Measurements from ENCODE around the gene CREG1.

Gene CREG1

DNA sequence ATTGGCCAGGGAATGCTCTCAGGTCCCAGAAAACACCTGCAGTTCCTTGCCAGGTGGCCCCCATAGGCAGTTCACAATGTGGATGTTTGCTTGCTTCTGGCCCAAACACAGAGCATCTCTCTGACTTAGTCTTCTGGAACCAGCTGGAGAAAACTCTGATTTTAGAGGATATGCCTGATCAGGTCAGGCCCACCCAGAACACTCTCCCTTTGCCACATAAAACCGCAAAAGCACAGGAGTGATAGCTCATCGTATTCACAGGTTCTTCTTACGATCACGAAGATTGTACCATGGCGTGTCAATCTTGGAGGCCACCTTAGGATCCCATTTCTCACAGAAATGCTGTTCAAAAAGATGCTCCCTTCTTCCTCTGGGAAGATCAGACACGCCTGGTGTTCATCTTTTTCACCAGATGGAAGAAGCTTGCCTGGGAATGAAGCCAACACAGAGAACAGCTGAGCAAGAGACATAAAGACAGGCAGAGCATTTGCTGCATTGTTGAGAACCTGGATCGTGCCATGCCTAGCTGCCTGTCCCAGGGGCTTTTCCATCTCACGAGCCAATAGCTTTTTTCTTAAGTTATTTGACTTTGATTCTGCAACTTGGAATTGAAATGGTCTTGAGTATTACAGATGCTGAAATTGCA lies 23.6 kb downstream of the CREG1 start:
- DNase-seq, result no peak

DNA sequence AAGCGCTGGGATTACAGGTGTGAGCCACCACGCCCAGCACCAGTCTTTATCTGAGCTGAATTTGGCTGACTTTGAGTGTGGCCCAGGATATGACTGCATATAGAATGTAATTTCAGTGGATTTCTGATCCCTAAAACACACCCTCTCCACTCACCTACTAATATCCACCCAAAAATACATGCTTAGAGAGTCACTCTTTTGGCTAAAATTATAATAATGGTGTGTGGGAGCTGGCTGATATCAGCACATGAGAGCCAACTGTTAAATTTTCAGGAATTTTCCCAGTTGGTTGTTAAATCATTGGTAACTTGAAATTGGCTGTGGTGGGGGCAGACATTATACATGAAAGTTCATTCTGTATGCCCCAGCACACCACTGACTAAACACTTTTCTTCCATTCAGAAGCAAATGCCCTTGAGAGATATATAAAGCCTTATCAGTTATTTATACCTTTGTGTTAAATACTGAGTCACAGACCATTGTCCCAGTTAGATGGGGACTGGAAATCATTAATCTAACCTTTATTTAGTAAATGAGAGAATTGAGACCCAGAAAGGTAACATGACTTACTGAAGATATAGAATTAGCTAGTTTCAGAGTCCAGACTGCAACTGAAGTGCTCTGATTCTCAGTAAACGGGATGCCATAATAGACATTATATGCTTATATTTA lies 25.4 kb downstream of the CREG1 start:
- no peak for DNase-seq

DNA sequence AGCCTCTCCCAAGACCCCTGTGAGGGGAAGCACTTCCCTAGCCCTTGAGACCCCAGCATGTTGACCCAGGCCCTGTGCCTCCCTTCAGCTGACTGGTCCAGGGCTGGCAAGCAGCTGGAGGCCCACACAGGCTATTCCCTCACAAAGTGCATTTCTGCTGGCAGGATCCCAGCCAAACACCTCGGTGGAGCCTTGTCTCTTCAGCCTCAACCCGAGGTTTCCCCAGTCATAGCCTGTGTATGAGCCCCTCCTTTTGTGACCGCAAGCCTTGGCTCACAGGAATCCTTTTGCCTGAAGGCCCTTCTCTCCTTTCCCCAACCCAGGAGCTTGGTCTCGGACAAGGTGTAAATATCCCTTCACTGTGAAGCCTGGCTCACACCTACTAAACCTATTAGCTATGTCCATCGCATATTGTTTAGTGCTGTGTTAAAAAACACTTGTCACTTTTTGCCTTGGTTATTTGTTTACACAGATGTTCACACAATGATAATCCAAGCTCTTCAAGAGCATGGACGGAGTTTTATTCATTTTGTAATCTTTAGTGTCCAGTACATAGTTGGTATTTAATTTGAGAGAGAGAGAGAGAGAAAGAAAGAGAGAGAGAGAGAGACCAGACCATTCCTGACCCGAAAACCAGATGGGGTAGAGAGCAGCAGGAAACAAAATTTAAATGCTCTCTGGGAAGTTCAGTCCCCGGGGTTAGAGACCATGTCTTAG lies 26.7 kb downstream of the CREG1 start:
- no peak for DNase-seq

DNA sequence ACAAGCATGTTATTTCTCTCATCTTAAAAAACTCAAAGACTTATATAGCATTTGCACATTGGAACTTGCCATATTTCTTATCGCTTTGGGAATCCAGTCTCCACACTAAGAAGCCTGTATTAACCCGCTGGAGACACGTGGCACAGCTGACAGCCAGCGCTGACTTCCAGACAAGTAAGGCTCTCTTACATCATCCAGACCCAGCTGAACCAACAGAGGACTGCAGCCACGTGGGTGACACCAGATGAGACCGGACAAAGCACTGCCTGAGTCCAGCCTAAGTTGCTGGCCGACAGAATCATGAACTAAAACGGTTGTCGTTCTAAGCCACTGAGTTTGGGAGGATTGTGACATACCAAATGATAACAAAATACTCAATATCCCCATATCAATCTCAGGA lies 28.9 kb downstream of the CREG1 start:
- DNase-seq, result no peak

DNA sequence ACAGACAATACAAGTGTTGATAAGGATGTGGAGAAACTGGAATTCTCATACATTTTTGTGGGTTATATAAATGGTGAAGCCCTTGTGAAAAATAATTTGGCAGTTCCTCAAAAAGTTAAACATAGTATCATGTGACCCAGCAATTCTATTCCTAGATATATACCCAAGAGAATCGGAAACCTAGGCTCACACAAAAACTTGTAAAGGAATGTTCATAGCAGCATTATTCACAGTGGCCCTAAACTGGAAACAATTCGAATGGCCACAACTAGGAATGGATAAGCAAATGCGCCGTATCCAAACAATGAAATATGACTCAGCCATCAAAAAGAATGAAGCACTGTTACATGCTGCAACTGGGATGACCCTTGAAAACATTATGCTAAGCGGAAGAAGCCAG lies 31.3 kb downstream of the CREG1 start:
- no peak for DNase-seq

DNA sequence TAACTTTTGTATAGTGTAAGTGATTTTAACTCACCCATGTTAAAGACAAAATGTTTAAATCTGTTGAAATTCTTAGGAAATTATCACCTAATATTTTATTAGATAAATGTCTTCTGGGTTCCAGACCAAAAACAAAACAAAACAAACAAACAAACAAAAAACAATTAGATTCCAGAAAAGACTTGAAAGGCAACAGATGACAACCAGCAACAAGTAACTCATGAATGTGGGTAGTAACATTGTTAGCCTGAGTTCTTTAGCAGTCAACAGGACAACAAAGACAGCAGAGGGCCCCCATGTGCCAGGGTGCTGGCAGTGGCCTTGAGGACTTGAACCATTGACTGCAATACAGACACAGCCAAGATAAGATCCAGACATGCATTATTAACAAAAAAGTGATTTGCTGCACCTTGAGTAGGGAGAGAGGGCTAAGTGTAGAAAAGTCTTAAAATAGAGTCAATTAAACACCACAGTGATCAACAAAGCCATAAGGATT lies 32.8 kb downstream of the CREG1 start:
- peak; percentile 21 for DNase-seq

DNA sequence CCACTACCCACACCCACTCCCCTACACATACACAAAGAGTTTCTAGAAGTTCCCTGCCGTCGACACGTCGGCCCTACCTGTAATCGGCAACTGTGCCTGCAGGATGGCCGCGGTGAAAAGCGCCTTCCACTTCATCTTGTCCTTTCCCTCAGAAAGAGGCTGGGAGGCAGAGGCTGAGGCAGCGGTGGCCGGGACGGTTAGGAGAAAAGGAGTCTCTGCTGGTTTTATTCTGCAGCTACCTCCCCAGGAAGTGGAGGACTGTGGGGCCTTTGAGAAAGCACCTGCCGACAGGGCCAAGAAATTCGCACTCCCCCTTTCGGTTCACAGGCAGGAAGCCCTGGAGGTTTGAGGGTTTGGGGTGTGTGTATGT lies 35.2 kb downstream of the CREG1 start, which contains the start of gene CD247:
TSS of gene CD247 (minus strand) at position 199 of the 370 bp plus-strand sequence. CDS start at position 135, 64 bp downstream.
- DNase-seq, result no peak

DNA sequence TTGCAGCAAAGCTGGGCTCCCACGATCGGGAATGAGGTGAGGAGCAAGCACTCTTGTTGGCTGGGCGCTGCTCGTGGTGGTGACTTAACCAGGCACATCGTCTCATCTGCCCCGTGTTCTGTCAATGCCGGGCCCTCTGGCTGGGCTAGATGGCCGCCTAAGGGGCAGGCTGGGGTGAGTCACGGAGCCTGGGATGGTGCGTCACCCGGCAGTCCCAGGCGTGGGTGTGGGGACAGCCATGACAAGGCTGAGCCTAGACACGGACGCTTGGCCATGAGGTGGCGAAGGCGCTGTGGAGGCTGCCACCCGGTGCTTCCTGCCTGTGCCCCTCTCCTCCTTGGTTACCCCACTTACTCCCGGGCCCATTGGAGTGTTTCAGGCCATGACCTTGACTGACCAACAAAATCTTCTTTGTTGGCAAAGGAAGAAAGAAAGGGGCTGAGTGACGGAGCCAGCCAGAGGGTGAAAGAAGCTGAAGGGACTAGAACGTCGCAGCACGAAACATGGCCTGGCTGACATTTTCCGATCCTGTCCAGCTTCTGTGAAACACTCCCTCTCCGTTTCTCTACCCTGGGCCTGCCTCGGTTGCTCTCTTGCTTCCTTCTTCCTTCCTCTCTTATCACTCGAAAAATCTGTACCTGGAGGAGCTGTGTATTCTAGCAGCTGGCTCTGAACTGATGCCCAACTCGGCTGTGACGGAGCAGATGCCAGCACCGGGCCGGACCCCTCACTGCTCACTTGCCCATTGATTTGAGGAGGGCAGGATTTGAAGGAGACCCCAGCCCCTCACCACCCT lies 35.8 kb downstream of the CREG1 start:
- DNase-seq, result no peak

DNA sequence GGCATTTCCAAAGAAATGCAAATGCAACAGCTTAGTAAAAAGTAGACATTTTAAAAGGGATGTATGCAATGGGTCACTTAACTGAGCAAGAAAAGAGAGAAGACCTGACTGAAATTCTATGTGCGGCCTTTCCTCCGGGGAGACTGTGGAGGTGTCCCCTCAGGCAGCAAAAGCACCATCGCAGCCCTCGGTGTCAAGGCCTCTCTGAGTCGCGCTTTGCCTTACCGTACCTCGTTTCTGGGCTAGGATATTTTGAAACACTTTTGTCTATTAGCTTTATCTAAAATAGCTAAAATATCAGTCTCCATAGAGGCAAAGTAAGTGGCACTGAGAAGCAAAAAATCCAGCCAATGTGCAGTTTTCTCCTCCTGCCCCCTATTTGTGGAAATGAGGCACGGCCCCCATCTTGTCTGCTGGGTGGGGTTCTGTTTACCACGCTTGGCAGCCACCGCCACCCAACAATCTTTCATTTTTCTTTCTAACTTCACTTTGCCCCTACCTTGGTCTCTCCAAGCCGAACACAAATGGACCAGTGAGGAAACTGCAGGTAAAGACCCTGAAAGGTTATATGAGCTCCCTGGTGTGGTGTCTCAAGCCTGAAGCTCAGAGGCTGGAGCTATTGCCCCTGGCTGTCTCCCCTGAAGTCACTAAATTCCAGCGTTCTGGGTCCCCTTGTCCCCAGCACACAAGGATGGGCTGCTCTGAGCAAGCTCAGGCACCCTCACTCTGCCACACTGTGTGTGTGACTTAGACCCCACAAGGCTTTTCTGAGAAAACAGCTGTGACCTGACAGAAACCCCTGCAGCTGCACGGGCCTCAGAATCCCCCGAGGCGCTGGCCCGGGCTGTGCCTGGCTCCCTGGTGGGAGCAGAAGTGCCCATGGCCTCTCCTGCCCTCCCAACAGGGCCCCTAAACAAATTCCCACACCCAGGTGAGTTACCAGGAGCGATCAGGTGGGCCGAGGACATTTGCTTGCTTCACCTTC lies 36.9 kb downstream of the CREG1 start:
- DNase-seq, result no peak

DNA sequence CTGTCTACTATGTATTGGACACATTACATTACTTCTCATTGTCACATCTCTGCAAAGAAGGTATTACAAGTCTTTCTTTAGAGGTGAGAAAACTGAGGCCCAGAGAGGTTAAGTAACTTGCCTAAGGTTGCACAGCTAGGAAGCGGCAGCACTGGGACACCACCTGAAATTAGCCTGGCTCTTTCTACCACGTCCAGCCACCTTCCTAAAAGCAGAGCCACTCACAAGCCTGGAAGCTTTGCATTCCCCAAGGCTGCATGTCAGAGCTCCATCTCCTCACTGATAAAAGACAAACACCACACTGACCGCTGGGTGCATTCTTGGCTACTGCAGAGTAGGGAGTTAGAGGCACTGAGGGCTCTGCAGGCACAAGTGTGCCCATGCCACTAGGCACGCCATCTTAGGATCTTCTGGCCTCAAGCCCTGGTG lies 37.7 kb downstream of the CREG1 start:
- DNase-seq, result no peak

DNA sequence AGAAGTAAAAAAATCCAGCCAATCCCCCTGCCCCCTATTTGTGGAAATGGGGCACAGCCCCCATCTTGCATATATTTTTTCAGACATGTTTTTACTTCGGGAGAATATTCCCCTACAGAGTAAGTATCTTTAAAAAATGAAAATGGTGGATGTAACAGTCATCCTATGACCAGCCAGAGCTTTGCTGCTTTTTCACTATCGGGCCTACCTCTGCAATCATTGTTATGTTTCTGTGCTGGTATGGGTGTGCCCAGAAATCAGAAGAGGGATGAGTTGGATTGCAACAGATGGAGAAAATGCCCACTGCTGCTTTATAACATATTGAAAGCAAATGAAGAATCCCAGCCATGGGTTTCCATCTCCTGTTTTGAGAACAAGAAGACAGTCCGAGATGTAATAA lies 38.1 kb downstream of the CREG1 start:
- no peak for DNase-seq

DNA sequence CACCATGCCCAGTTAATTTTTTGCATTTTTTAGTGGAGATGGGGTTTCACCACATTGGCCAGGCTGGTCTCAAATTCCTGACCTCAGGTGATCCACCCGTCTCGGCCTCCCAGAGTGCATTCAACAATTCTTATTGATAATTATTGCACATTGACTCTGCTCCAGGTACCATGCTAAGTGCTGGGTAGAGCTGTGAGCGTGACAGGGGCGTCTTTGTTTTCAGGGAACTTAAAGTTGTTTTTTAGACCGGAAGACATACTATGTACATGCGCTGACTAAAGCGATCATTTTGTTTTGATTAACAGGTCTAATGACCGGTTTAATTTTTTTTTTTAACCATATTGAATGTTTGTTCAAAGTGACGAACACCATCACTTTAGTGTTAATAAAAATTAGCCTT lies 39.3 kb downstream of the CREG1 start:
- no peak for DNase-seq

DNA sequence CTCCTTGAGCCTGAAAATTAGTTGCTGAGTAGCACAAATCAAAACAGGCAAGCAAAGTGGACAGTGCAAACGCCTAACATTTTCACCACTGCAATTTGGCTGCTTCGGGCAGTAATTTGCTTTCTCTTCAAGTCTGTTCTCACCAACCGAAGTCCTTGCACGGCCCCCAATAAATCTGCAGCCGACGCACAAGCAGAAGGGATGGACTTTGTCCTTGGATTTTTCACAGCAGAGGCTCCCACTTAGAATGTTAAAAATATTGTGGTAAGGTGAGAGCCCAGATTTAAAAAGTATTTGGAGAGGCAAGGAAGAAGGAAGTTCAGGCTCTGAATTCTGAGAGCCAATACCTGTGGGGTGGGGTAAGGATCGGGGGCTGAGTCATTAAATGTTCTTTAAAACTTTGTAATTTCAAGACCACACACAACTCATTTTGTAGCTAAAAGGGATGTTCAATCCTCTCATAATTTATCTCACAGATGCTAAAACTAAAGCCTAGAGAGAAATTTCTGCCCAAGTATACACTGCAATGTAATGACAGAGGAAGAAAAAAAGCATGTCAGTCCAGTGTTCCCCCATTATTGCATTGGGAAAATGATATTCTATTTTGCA lies 41.4 kb downstream of the CREG1 start:
- DNase-seq, result no peak

DNA sequence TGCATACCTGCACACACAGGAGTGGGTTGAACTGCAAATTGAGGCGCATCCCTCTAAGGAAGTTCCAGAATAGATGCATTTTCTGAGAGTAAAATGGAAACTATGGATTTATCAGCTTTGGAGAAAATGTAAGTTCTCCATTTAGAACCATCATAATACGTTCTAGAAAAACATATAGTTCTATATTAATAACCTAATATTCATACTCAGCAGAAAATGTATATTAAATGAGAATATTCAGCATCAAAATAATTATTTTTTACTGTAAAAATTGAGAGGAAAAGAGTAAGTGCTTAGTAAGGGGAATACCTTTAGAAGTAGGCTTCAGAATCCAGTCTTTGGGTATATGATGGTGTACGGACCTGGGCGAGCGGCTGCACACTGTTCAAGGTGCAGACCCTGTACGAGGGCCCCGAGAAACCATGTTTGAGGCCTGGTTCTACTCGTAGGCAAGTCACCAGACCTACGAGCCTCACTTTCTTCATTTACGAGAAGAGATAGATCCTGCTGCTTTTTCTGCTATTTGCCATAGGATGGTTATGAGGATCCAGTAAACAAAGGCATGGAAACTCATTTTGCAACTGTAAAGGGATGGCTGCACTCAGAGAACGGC lies 42.1 kb downstream of the CREG1 start:
- no peak for DNase-seq

DNA sequence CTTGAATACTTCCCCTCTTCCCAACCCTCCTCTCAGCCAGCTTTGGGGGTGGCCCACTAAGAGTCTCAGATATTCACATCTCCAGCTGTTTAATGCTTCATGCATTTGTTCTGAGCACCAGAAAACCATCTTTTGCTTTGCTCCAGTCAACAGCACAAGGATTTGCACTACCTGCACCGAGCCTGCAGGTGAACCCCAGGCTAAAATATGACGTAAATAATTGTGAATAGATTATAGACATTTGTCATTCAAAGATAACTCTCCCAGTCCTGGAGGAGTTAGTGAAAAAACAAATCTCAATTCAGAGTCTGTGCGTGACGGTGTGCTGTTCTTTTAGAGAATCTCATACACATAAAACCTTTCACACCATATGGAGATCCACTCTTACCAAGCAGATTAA lies 42.7 kb downstream of the CREG1 start:
- DNase-seq, result no peak

DNA sequence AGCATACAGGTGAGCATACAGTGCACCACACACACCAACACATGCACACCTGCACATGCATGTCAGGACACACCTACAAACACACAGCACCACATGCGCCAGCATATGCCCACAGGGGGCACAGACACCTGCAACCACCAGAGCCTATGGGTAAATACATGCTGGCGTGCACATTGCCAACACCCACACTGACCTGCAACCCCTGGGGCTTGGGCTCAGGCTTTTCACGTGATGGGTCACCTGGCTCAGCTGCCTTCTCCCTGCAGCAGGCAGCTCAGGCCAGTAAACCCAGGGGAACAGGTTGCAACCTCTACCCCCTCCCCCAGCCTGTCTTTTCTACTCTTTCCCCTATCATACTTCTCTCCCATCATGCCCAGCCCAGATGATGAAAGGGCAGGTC lies 43.3 kb downstream of the CREG1 start:
- DNase-seq, result no peak

DNA sequence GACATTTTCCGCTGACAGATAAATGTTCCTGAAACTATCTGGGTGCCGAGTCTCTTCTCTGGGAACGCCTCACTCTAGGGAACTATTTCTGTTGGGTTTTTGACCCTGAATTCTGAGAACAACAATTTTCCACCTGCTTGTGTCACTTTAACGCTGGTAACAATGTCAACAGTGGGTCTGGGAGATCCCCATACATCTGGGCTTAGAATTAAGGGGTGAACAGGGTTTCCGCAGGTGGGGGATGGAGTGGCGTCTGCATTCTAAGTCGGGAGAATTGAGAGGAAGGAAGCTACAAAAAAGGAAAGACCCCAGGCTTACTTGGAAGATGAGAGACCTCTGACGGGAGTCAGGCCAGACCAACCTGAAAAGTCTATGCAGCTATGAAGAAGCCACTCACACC lies 44.0 kb downstream of the CREG1 start:
- no peak for DNase-seq

DNA sequence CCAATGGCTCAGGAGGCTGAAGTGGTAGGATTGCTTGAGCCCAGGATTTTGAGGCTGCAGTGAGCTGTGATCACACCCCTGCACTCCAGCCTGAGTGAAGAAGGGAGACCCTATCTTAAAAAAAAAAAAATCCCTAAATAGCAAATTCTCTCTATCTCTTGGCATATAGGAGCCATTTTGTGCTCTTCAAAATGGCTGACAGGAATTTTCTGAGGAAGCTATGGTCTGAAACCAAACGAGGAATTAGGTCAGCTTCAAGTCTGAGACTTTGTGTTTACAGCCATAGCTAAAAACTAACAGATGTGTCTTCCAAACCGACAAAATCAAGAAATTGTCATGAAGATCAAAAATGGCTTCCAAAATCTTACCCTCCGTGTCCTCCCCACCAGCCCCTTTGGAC lies 45.8 kb downstream of the CREG1 start:
- DNase-seq, result no peak

DNA sequence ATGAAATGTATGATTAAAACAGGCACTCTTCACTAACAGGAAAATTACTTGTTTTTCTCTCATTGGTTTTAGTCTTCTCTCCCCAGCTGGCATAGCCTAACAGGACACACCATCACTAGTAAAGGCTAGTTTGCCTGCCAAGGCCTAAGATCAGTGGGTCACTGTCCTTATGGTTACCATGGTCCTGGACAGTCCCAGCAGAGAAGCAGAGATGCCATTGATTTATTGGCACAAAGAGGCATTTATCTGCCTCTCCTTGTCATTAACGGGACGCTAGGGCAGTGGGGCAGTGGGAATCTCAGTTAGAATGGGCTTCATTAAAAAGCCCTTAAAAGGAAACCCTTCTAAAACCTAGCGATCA lies 49.1 kb downstream of the CREG1 start:
- DNase-seq, result no peak

DNA sequence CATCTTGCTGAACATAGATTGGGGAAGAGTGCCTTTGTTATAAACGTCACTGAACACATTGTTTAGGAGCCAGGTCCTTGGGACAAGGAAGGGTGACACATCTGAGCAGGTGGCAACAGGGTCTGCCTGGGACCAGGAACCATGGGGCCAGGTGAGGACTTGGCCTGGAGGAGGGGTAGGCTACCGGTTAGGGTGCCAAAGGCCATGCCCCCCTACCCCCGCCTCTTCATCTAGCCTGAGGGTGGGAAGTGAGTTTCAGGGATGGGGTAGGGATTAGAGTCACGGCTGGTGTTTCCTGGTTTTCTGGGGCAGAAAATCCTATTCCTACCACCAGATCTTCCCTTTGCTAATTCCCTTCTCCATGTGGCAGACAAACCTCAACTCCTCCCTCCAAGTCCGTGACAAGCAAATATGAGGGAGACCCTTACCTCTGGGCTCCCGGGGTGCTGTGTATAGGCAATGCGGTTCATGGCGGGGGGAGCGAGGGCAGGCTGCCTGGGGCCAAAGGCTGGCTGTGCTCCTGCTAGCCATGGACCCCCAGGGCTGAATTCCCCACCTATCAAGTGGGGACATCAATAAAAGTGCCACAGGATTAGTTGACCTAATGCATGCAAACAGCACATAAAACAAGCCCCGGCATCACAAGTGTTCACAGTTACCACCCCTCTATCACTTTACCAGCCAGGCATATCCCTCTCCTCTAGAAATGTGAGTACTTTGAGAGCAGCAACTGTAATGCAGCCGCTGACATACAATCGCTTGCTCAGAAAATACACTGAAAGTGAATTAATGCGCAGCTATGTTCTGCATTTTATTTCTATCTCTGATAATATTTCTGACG lies 49.7 kb downstream of the CREG1 start:
- DNase-seq, result no peak
